ENCODE measurements around the gene DUSP6. TPM values are rescaled to one million over a fixed set of nuclear protein-coding genes. Genes with fewer than 3 reads are reported as not detected.

DUSP6 gene
- total and polyA plus RNA-seq, 2 of the 8 experiments (the other 6 are each of a cell fraction or from before 2014, with no cell fraction given): 99.3 to 179 TPM

DNA sequence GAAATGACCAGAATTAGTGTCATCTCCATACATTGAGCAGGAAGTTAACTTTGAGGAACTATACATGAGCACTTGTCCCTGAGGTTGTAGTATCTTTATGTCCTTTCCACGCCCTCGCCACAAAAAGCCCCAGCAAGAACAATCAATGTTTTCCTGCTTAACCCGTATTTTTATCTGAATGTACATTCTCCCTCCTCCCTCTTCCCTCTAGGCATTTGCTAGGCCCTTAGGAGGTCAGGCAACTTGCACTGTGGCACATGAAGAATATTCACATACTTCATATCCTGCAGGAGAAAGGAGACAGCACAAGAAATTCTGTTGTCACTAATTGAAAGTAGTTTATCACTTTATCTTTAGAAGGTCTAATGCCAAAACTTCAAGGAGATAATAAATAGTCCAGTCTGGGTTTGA lies 18.1 kb upstream of the DUSP6 start:
- no peak overlapping the region for H3K4me3 ChIP-seq (ENCODE audit: extremely low read depth in 1 of 4, insufficient read depth in 2 of 4, low read depth in 3 of 4, low read length in 4 of 4)
- H2BK120ac ChIP-seq (replicated peaks; ENCODE audit: low read depth, low read length): no peak overlapping the region
- FAIRE-seq: no peak
- H3K27me3 ChIP-seq (replicated peaks in 1 of 4; ENCODE audit: control insufficient read depth in 3 of 4, extremely low read depth in 1 of 4, insufficient read depth in 3 of 4, low read length in 3 of 4): no peaks in the 10 kb centered on the region
- H4K91ac ChIP-seq (replicated peaks; ENCODE audit: insufficient read length, low read length): no peak overlapping the region
- no peak overlapping the region for H2BK12ac ChIP-seq (ENCODE audit: low read depth, low read length)
- H4K8ac ChIP-seq (ENCODE audit: extremely low read depth, insufficient read depth, low read length): no peak overlapping the region
- H3K4ac ChIP-seq (replicated peaks; ENCODE audit: insufficient read length, low read depth, low read length): no peak overlapping the region
- no peak overlapping the region for H2BK20ac ChIP-seq (ENCODE audit: low read length)
- no peak overlapping the region for H3K9ac ChIP-seq (replicated peaks in 1 of 4; ENCODE audit: extremely low read depth in 1 of 4, low read depth in 3 of 4, low read length in 3 of 4)
- H3K79me1 ChIP-seq (ENCODE audit: low read depth, low read length): no peaks in the 10 kb centered on the region
- H2BK15ac ChIP-seq (ENCODE audit: low read length): no peak overlapping the region
- H3K23ac ChIP-seq (ENCODE audit: insufficient read length): no peak overlapping the region
- POLR2A ChIA-PET (ENCODE audit: partially characterized antibody): interaction anchor here (0.6 kb wide), 1 partner anchor 14 kb away, joined by 3 read pairs; no protein-coding TSS in a partner anchor
- H4K20me1 ChIP-seq (replicated peaks in 1 of 2; ENCODE audit: control insufficient read depth in 1 of 2, insufficient read depth in 2 of 2, low read length in 2 of 2): no peaks in the 10 kb centered on the region
- no peak overlapping the region for H2AK5ac ChIP-seq (ENCODE audit: low read depth, low read length)
- 88% methylated on average over 3 of the region's 3 CpGs; no CpG with 5 or more reads in 1 of the 2 experiments for WGBS, 2 experiments (ENCODE audit: extremely low coverage in 1 of 2, insufficient coverage in 1 of 2, insufficient read length in 1 of 2, insufficient replicate concordance in 2 of 2, low coverage in 1 of 2, low lambda C conversion rate in 2 of 2, missing lambda C conversion rate in 1 of 2)
- H3K23me2 ChIP-seq (ENCODE audit: low read depth, low read length): no peaks in the 10 kb centered on the region
- CTCF ChIA-PET (ENCODE audit: partially characterized antibody): no interaction called here
- no peak for DNase-seq (ENCODE audit: low read depth in 1 of 2, low spot score in 2 of 2)
- H3K4me1 ChIP-seq (replicated peaks in 1 of 4; ENCODE audit: control insufficient read depth in 3 of 4, insufficient read depth in 4 of 4, low read length in 3 of 4): peaks cover 0 to 4% (median 0%) of the 10 kb centered on the region in 4 experiments; a peak in 1 of 7 replicates
- no peak overlapping the region for H3K18ac ChIP-seq (ENCODE audit: extremely low read depth, low read length)
- no peak overlapping the region for H3K4me2 ChIP-seq (ENCODE audit: insufficient read depth in 1 of 2, low read depth in 2 of 2, low read length in 2 of 2)
- no peak overlapping the region for H3K27ac ChIP-seq (ENCODE audit: low read depth, low read length)
- H3K56ac ChIP-seq (replicated peaks; ENCODE audit: insufficient read length, low read depth, low read length): no peak overlapping the region
- no peaks in the 10 kb centered on the region for H3K79me2 ChIP-seq (ENCODE audit: control insufficient read depth in 1 of 2, insufficient read depth in 2 of 2, low read length in 2 of 2)
- H3K9me3 ChIP-seq (ENCODE audit: insufficient read depth in 2 of 2, low read depth in 1 of 2, low read length in 1 of 2): no peaks in the 10 kb centered on the region
- H2AFZ ChIP-seq (ENCODE audit: low read length): no peak overlapping the region
- no peak overlapping the region for H4K5ac ChIP-seq (ENCODE audit: insufficient read length, low read depth, low read length)
- H3K14ac ChIP-seq (ENCODE audit: insufficient read length): no peak overlapping the region
- H2BK5ac ChIP-seq (ENCODE audit: low read depth, low read length): no peak overlapping the region
- no peaks in the 10 kb centered on the region for H3K36me3 ChIP-seq (ENCODE audit: control insufficient read depth in 2 of 4, insufficient read depth in 4 of 4, low read length in 3 of 4)
- TF ChIP-seq, protein P1, sequence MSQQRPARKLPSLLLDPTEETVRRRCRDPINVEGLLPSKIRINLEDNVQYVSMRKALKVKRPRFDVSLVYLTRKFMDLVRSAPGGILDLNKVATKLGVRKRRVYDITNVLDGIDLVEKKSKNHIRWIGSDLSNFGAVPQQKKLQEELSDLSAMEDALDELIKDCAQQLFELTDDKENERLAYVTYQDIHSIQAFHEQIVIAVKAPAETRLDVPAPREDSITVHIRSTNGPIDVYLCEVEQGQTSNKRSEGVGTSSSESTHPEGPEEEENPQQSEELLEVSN (IDR thresholded peaks at IDR 0.05): no peak
- TF ChIP-seq SRF (IDR thresholded peaks at IDR 0.05; ENCODE audit: low read depth, low read length) (no peak), SIN3A (conservative IDR thresholded peaks at IDR 0.05 in 1 of 2, IDR thresholded peaks at IDR 0.05 in 1 of 2; ENCODE audit: low read depth in 1 of 2, low read length in 2 of 2) (no peak), SP1 (IDR thresholded peaks at IDR 0.05; ENCODE audit: low read depth, low read length) (no peak), TAF7 (optimal IDR thresholded peaks at IDR 0.05; ENCODE audit: borderline replicate concordance, low read depth, low read length) (no peak), TCF12 (IDR thresholded peaks at IDR 0.05; ENCODE audit: low read depth, low read length) (no peak), ASH2L (IDR thresholded peaks at IDR 0.05; ENCODE audit: low read length) (no peak), SAP30 (IDR thresholded peaks at IDR 0.05; ENCODE audit: insufficient read depth, insufficient replicate concordance, low read length) (no peak), TBP (IDR thresholded peaks at IDR 0.05; ENCODE audit: low read depth, low read length) (no peak), HDAC2 (IDR thresholded peaks at IDR 0.05; ENCODE audit: borderline replicate concordance in 1 of 2, low read depth in 2 of 2, low read length in 2 of 2) (no peak), GABPA (IDR thresholded peaks at IDR 0.05; ENCODE audit: borderline replicate concordance, insufficient read depth, low read length) (no peak), CBX5 (IDR thresholded peaks at IDR 0.05; ENCODE audit: low read depth, low read length) (no peak), SIRT6 (IDR thresholded peaks at IDR 0.05; ENCODE audit: low read length) (no peak)
- TF ChIP-seq, protein P2, sequence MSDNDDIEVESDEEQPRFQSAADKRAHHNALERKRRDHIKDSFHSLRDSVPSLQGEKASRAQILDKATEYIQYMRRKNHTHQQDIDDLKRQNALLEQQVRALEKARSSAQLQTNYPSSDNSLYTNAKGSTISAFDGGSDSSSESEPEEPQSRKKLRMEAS (IDR thresholded peaks at IDR 0.05): no peak
